HepG2 (cell line): ENCODE data around the gene VIT.

Experiments used
- SMC3 ChIP-seq: IDR thresholded peaks from 2 replicates; pipeline ENCODE4 v1.6.1; 2011; ENCODE audit warnings: low read length, improper control_type of control experiment
- SRSF1 ChIP-seq: fragments of 200-400 bp; formaldehyde crosslinking; optimal IDR thresholded peaks from 2 replicates; pipeline ENCODE3; 2017; ENCODE audit warnings: mild to moderate bottlenecking, low read depth, low read length, moderate library complexity
- TCF7L2 ChIP-seq: IDR thresholded peaks from 2 replicates; pipeline ENCODE4 v1.6.1; 2011; ENCODE audit warnings: mild to moderate bottlenecking, low read depth, low read length, moderate library complexity
- TF ChIP-seq, protein P1 (sequence below): sonication (generic); formaldehyde crosslinking; IDR thresholded peaks from 2 replicates; pipeline ENCODE4 v1.5.0; 2020; ENCODE audit warnings: missing genetic modification reagents
- TF ChIP-seq, protein P2 (sequence below): sonication (generic); formaldehyde crosslinking; IDR thresholded peaks from 2 replicates; pipeline ENCODE4 v1.4.0; 2020; ENCODE audit warnings: missing genetic modification reagents
- TF ChIP-seq, protein P3 (sequence below): sonication (generic); formaldehyde crosslinking; IDR thresholded peaks from 2 replicates; pipeline ENCODE4 v1.4.0; 2020; ENCODE audit warnings: missing genetic modification reagents
- TF ChIP-seq, protein P4 (sequence below): sonication (generic); formaldehyde crosslinking; IDR thresholded peaks from 2 replicates; pipeline ENCODE4 v1.5.0; 2020; ENCODE audit warnings: mild to moderate bottlenecking, missing genetic modification reagents, moderate library complexity
- TF ChIP-seq, protein P5 (sequence below): sonication (generic); formaldehyde crosslinking; IDR thresholded peaks from 2 replicates; pipeline ENCODE4 v1.4.0; 2020; ENCODE audit warnings: missing genetic modification reagents
- TF ChIP-seq, protein P6 (sequence below): IDR thresholded peaks from 2 replicates; pipeline ENCODE4 v1.6.1; 2012; ENCODE audit warnings: inconsistent platforms
- TF ChIP-seq, protein P7 (sequence below): conservative IDR thresholded peaks from 2 replicates; pipeline ENCODE4 v1.6.1; 2018; ENCODE audit warnings: missing genetic modification reagents

DNA sequence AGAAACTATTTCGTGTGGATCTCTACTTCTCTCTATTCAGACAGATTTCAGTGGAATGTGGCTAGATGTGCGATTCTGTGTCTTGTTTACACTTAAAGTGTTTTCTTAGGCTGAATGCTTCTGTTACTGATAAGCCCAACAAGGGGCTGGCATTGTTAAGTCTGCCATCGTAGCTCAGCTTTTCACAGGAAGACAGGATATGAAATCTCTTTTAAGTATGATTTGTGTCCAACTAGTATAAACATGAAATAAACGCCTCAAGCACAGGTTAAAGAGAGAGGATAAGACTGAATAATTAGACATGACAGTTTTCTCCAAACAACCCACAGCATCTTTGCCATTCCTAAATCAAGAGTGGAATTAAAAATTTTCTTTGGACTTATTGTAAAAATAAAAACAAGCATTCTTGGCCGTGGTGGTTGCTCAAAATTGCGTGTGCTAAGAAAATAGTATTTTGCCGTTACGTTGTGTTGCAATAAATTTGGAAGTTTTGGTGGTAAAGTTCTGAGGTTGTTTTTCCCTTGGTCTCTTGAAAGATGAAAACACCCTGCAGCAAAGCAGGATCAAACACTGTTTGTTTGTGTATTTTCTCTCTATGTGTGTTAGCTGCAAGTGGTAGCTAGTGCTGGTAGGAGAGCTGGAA, 1.0 kb downstream of the VIT start:
- TF ChIP-seq, protein P1, sequence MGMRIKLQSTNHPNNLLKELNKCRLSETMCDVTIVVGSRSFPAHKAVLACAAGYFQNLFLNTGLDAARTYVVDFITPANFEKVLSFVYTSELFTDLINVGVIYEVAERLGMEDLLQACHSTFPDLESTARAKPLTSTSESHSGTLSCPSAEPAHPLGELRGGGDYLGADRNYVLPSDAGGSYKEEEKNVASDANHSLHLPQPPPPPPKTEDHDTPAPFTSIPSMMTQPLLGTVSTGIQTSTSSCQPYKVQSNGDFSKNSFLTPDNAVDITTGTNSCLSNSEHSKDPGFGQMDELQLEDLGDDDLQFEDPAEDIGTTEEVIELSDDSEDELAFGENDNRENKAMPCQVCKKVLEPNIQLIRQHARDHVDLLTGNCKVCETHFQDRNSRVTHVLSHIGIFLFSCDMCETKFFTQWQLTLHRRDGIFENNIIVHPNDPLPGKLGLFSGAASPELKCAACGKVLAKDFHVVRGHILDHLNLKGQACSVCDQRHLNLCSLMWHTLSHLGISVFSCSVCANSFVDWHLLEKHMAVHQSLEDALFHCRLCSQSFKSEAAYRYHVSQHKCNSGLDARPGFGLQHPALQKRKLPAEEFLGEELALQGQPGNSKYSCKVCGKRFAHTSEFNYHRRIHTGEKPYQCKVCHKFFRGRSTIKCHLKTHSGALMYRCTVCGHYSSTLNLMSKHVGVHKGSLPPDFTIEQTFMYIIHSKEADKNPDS (CRISPR knock-in tag): no peak
- TF ChIP-seq TCF7L2 (no peak), SRSF1 (no peak), SMC3 (no peak)
- TF ChIP-seq, protein P2, sequence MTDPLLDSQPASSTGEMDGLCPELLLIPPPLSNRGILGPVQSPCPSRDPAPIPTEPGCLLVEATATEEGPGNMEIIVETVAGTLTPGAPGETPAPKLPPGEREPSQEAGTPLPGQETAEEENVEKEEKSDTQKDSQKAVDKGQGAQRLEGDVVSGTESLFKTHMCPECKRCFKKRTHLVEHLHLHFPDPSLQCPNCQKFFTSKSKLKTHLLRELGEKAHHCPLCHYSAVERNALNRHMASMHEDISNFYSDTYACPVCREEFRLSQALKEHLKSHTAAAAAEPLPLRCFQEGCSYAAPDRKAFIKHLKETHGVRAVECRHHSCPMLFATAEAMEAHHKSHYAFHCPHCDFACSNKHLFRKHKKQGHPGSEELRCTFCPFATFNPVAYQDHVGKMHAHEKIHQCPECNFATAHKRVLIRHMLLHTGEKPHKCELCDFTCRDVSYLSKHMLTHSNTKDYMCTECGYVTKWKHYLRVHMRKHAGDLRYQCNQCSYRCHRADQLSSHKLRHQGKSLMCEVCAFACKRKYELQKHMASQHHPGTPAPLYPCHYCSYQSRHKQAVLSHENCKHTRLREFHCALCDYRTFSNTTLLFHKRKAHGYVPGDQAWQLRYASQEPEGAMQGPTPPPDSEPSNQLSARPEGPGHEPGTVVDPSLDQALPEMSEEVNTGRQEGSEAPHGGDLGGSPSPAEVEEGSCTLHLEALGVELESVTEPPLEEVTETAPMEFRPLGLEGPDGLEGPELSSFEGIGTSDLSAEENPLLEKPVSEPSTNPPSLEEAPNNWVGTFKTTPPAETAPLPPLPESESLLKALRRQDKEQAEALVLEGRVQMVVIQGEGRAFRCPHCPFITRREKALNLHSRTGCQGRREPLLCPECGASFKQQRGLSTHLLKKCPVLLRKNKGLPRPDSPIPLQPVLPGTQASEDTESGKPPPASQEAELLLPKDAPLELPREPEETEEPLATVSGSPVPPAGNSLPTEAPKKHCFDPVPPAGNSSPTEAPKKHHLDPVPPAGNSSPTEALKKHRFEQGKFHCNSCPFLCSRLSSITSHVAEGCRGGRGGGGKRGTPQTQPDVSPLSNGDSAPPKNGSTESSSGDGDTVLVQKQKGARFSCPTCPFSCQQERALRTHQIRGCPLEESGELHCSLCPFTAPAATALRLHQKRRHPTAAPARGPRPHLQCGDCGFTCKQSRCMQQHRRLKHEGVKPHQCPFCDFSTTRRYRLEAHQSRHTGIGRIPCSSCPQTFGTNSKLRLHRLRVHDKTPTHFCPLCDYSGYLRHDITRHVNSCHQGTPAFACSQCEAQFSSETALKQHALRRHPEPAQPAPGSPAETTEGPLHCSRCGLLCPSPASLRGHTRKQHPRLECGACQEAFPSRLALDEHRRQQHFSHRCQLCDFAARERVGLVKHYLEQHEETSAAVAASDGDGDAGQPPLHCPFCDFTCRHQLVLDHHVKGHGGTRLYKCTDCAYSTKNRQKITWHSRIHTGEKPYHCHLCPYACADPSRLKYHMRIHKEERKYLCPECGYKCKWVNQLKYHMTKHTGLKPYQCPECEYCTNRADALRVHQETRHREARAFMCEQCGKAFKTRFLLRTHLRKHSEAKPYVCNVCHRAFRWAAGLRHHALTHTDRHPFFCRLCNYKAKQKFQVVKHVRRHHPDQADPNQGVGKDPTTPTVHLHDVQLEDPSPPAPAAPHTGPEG (CRISPR knock-in tag): no peak
- TF ChIP-seq, protein P3, sequence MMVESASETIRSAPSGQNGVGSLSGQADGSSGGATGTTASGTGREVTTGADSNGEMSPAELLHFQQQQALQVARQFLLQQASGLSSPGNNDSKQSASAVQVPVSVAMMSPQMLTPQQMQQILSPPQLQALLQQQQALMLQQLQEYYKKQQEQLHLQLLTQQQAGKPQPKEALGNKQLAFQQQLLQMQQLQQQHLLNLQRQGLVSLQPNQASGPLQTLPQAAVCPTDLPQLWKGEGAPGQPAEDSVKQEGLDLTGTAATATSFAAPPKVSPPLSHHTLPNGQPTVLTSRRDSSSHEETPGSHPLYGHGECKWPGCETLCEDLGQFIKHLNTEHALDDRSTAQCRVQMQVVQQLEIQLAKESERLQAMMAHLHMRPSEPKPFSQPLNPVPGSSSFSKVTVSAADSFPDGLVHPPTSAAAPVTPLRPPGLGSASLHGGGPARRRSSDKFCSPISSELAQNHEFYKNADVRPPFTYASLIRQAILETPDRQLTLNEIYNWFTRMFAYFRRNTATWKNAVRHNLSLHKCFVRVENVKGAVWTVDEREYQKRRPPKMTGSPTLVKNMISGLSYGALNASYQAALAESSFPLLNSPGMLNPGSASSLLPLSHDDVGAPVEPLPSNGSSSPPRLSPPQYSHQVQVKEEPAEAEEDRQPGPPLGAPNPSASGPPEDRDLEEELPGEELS (CRISPR knock-in tag): no peak
- TF ChIP-seq, protein P4, sequence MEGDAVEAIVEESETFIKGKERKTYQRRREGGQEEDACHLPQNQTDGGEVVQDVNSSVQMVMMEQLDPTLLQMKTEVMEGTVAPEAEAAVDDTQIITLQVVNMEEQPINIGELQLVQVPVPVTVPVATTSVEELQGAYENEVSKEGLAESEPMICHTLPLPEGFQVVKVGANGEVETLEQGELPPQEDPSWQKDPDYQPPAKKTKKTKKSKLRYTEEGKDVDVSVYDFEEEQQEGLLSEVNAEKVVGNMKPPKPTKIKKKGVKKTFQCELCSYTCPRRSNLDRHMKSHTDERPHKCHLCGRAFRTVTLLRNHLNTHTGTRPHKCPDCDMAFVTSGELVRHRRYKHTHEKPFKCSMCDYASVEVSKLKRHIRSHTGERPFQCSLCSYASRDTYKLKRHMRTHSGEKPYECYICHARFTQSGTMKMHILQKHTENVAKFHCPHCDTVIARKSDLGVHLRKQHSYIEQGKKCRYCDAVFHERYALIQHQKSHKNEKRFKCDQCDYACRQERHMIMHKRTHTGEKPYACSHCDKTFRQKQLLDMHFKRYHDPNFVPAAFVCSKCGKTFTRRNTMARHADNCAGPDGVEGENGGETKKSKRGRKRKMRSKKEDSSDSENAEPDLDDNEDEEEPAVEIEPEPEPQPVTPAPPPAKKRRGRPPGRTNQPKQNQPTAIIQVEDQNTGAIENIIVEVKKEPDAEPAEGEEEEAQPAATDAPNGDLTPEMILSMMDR (CRISPR knock-in tag): no peak
- TF ChIP-seq, protein P5, sequence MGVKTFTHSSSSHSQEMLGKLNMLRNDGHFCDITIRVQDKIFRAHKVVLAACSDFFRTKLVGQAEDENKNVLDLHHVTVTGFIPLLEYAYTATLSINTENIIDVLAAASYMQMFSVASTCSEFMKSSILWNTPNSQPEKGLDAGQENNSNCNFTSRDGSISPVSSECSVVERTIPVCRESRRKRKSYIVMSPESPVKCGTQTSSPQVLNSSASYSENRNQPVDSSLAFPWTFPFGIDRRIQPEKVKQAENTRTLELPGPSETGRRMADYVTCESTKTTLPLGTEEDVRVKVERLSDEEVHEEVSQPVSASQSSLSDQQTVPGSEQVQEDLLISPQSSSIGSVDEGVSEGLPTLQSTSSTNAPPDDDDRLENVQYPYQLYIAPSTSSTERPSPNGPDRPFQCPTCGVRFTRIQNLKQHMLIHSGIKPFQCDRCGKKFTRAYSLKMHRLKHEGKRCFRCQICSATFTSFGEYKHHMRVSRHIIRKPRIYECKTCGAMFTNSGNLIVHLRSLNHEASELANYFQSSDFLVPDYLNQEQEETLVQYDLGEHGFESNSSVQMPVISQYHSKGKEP (CRISPR knock-in tag): no peak
- TF ChIP-seq, protein P6, sequence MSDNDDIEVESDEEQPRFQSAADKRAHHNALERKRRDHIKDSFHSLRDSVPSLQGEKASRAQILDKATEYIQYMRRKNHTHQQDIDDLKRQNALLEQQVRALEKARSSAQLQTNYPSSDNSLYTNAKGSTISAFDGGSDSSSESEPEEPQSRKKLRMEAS: no peak
- TF ChIP-seq, protein P7, sequence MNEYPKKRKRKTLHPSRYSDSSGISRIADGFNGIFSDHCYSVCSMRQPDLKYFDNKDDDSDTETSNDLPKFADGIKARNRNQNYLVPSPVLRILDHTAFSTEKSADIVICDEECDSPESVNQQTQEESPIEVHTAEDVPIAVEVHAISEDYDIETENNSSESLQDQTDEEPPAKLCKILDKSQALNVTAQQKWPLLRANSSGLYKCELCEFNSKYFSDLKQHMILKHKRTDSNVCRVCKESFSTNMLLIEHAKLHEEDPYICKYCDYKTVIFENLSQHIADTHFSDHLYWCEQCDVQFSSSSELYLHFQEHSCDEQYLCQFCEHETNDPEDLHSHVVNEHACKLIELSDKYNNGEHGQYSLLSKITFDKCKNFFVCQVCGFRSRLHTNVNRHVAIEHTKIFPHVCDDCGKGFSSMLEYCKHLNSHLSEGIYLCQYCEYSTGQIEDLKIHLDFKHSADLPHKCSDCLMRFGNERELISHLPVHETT (CRISPR knock-in tag): no peak
